HG03025 (cell line): ENCODE data around the gene IL17RE.
"Not testable (repeated sequence)": the region's sequence is repeated elsewhere in the genome, so short reads cannot be mapped to it uniquely, and the experiment has no call there.

Experiments
- ATAC-seq: cut with Tn5 transposase; IDR thresholded peaks from one replicate; pipeline ENCODE4 v1.9.1; 2021; ENCODE audit warnings: mild to moderate bottlenecking, moderate library complexity; ENCODE audit not compliant: unreplicated experiment, low FRiP score

IL17RE gene

GRCh38 chr3:9932535-9932842 lies 29.8 kb downstream of the IL17RE start:
- no peak for ATAC-seq

- ATAC-seq, result peak; percentile 65
Observed at GRCh38 chr3:9932843-9933560, 30.4 kb downstream of the IL17RE start.

- ATAC-seq, result peak; percentile 88
Observed at GRCh38 chr3:9933561-9934234, 31.1 kb downstream of the IL17RE start, which contains the start of gene CRELD1. TSS of gene CRELD1 (plus strand) at chr3:9933834. CDS start at chr3:9934439, 605 bp downstream.

GRCh38 chr3:9934235-9934621 lies 31.6 kb downstream of the IL17RE start:
- ATAC-seq, result no peak

GRCh38 chr3:9934993-9935392 lies 32.3 kb downstream of the IL17RE start:
- no peak for ATAC-seq

- ATAC-seq, result no peak
Observed at GRCh38 chr3:9935966-9936510, 33.4 kb downstream of the IL17RE start.

- ATAC-seq, result no peak
Observed at GRCh38 chr3:9937486-9938238, 35.0 kb downstream of the IL17RE start.

- no peak for ATAC-seq
Observed at GRCh38 chr3:9938966-9939365, 36.3 kb downstream of the IL17RE start.

- ATAC-seq, result not testable (repeated sequence)
Observed at GRCh38 chr3:9939906-9940305, 37.3 kb downstream of the IL17RE start.

- no peak for ATAC-seq
Observed at GRCh38 chr3:9940746-9941145, 38.1 kb downstream of the IL17RE start.

GRCh38 chr3:9942164-9942563 lies 39.5 kb downstream of the IL17RE start:
- no peak for ATAC-seq

- no peak for ATAC-seq
Observed at GRCh38 chr3:9942934-9943690, 40.5 kb downstream of the IL17RE start.

GRCh38 chr3:9944271-9944670 lies 41.6 kb downstream of the IL17RE start:
- no peak for ATAC-seq

- no peak for ATAC-seq
Observed at GRCh38 chr3:9945358-9945757, 42.7 kb downstream of the IL17RE start.

GRCh38 chr3:9946112-9947024 lies 43.7 kb downstream of the IL17RE start:
- ATAC-seq, result no peak

- no peak for ATAC-seq
Observed at GRCh38 chr3:9947025-9947995, 44.7 kb downstream of the IL17RE start.

- ATAC-seq, result no peak
Observed at GRCh38 chr3:9948586-9948985, 45.9 kb downstream of the IL17RE start.

GRCh38 chr3:9949115-9949514 lies 46.5 kb downstream of the IL17RE start:
- no peak for ATAC-seq
